Measurements from ENCODE around the gene SLC25A36. TPM values are rescaled to one million over a fixed set of nuclear protein-coding genes. Genes with fewer than 3 reads are reported as not detected.
A peak's percentile ranks its signal among the peaks of the same experiment; 100 is the strongest.
"Not testable (repeated sequence)": the region's sequence is repeated elsewhere in the genome, so short reads cannot be mapped to it uniquely, and the experiment has no call there.

The SLC25A36 gene
- total RNA-seq, 1 donor from 2014 or later, result 63.8 TPM

DNA sequence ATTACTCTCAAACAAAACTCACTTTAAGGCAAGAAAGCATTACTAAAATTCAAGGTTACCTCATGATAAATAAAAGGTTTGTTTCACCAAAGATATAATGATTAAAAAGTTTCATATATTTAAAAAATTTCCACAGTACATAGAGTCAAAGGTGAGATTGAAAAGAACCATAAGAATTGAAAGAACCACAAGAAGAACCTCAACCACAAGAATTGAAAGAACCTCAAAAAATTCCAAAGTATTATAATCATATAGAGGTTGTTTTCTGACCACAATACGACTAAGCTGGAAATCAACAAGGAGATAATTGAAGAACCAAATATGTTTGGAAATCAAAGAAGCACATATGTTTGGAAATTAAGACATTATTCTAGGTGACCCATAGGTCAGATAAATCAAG, 52.7 kb downstream of the SLC25A36 start:
- TF ChIP-seq, protein P1, sequence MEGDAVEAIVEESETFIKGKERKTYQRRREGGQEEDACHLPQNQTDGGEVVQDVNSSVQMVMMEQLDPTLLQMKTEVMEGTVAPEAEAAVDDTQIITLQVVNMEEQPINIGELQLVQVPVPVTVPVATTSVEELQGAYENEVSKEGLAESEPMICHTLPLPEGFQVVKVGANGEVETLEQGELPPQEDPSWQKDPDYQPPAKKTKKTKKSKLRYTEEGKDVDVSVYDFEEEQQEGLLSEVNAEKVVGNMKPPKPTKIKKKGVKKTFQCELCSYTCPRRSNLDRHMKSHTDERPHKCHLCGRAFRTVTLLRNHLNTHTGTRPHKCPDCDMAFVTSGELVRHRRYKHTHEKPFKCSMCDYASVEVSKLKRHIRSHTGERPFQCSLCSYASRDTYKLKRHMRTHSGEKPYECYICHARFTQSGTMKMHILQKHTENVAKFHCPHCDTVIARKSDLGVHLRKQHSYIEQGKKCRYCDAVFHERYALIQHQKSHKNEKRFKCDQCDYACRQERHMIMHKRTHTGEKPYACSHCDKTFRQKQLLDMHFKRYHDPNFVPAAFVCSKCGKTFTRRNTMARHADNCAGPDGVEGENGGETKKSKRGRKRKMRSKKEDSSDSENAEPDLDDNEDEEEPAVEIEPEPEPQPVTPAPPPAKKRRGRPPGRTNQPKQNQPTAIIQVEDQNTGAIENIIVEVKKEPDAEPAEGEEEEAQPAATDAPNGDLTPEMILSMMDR (IDR thresholded peaks at IDR 0.05; ENCODE audit: insufficient read depth, low read length, poor library complexity, severe bottlenecking), result no peak
- DNase-seq (ENCODE audit: low read depth), result no peak
- H3K36me3 ChIP-seq (ENCODE audit: control insufficient read depth, insufficient read depth, low read length), result no peaks in the 10 kb centered on the region
- no peak overlapping the region for H3K4me3 ChIP-seq (ENCODE audit: low read depth, low read length)
- H3K27me3 ChIP-seq (ENCODE audit: control insufficient read depth, insufficient read depth, low read length), result no peaks in the 10 kb centered on the region

DNA sequence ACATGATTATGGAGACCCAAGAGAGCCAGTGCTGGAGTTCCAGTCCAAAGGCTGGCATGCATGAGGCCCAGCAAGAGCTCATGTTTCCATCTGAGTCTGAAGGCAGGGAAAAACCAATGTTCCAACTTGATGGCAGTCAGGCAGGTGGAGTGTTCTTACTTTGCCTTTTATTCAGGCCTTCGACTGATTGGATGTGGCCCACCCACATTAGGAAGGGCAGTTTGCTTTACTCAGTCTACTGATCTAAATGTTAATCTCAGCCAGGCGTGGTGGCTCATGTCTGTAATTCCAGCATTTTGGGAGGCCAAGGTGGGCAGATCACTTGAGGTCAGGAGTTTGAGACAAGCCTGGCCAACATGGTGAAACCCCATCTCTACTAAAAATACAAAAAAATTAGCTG, 53.2 kb downstream of the SLC25A36 start:
- H3K27me3 ChIP-seq (ENCODE audit: control insufficient read depth, insufficient read depth, low read length); H3K36me3 ChIP-seq (ENCODE audit: control insufficient read depth, insufficient read depth, low read length); H3K4me3 ChIP-seq (ENCODE audit: low read depth, low read length); DNase-seq (ENCODE audit: low read depth): not testable (repeated sequence)

DNA sequence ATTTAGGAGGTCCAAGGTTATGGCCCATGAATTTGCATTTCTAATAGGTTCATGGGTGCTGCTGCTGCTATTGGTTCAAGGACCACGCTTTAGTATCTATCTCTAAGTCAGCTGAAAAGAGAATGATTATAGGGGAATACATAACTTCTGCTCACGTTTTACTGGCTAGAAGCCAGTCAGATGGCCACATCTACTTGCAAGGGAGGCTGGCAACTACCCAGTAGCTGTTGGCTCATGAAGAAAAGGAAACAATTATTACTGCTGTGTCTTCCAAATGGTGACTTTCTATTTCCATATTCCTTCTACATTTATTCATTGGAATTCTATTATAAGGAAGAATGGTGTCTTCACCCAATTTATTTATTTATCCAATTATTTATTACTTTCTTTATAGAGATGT, 54.2 kb downstream of the SLC25A36 start:
- H3K27me3 ChIP-seq (ENCODE audit: control insufficient read depth, insufficient read depth, low read length), result no peaks in the 10 kb centered on the region
- H3K4me3 ChIP-seq (ENCODE audit: low read depth, low read length), result no peak overlapping the region
- TF ChIP-seq, protein P1 (IDR thresholded peaks at IDR 0.05; ENCODE audit: insufficient read depth, low read length, poor library complexity, severe bottlenecking), result no peak
- DNase-seq (ENCODE audit: low read depth), result no peak
- H3K36me3 ChIP-seq (ENCODE audit: control insufficient read depth, insufficient read depth, low read length), result no peaks in the 10 kb centered on the region

DNA sequence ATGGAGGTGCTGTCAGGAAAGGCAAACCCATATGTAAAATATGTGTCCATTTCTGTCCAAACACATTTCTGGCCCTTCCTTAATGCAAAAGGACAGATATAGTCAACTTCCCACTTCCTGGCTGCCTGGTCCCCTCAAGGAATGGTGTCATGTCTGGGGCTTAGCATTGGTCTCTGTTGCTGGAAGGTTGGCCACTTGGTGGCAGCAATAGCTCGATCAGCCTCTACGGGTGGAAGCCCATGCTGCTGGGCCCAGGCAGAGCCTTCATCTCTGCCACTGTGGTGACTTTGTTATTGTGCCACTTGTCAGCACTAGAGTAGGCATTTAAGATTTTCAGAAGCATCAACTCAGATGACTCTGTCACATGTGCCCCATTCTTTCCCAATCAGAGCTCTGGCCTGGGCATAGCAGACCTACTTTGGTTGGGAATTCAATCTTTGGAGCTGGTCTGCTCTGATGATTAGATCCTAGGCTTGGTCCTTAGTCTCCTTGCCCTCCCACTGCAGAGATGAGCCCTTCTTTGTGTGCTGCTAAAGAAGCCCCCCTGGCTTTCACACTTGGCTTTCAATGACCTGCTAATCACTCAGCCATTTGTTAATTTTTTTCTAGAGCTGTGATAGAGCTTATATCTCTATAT, 58.5 kb downstream of the SLC25A36 start:
- Histone ChIP-seq H3K27me3 (ENCODE audit: control insufficient read depth, insufficient read depth, low read length) (no peaks in the 10 kb centered on the region), H3K4me3 (ENCODE audit: low read depth, low read length) (no peak overlapping the region), H3K36me3 (ENCODE audit: control insufficient read depth, insufficient read depth, low read length) (no peaks in the 10 kb centered on the region)
- TF ChIP-seq, protein P1 (IDR thresholded peaks at IDR 0.05; ENCODE audit: insufficient read depth, low read length, poor library complexity, severe bottlenecking), result peak; percentile 63
- no peak for DNase-seq (ENCODE audit: low read depth)

DNA sequence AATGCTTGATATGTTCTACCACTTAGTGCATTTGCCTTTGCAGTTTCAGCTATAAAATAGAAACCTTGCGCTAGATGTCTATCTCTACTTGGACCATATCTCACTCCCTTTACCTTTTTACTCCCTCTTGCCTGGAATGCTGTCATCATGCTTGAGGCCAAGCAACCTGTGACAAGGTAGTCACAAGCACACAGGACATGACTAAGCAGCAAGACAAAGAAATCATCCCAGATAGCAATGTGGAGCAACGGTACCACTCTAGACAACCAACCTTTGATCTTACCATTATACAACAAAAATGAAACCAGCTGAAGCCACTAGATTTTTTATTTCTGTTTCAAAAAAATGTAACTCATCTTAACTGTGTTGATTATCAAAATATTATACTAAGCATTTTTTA, 59.0 kb downstream of the SLC25A36 start:
- DNase-seq (ENCODE audit: low read depth), result no peak
- Histone ChIP-seq H3K4me3 (ENCODE audit: low read depth, low read length) (no peak overlapping the region), H3K27me3 (ENCODE audit: control insufficient read depth, insufficient read depth, low read length) (no peaks in the 10 kb centered on the region), H3K36me3 (ENCODE audit: control insufficient read depth, insufficient read depth, low read length) (no peaks in the 10 kb centered on the region)
- TF ChIP-seq, protein P1 (IDR thresholded peaks at IDR 0.05; ENCODE audit: insufficient read depth, low read length, poor library complexity, severe bottlenecking), result no peak

DNA sequence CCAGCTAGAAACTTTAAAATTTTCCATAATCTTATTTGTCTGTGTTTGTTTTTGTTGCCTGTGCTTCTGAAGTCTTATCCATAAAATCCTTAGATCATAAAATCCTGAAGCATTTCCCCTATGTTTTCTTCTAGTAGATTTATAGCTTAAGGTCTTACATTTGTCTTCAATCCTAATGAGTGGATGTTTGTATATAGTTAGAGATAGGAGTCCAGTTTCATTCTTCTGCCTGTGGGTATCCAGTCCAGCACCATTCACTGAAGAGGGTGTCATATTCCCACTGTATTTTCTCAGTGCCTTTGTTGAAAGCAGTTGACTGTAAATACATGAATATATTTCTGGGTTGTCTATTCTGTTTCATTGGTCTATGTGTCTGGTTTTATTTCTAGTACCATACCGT, 64.7 kb downstream of the SLC25A36 start:
- Histone ChIP-seq H3K27me3 (ENCODE audit: control insufficient read depth, insufficient read depth, low read length) (peaks cover 3% of the 10 kb centered on the region), H3K4me3 (ENCODE audit: low read depth, low read length) (no peak overlapping the region), H3K36me3 (ENCODE audit: control insufficient read depth, insufficient read depth, low read length) (no peaks in the 10 kb centered on the region)
- TF ChIP-seq, protein P1 (IDR thresholded peaks at IDR 0.05; ENCODE audit: insufficient read depth, low read length, poor library complexity, severe bottlenecking), result no peak
- DNase-seq (ENCODE audit: low read depth), result no peak
